ENCODE measurements around the gene PDZD7.
A peak's percentile ranks its signal among the peaks of the same experiment; 100 is the strongest.

The PDZD7 gene

DNA sequence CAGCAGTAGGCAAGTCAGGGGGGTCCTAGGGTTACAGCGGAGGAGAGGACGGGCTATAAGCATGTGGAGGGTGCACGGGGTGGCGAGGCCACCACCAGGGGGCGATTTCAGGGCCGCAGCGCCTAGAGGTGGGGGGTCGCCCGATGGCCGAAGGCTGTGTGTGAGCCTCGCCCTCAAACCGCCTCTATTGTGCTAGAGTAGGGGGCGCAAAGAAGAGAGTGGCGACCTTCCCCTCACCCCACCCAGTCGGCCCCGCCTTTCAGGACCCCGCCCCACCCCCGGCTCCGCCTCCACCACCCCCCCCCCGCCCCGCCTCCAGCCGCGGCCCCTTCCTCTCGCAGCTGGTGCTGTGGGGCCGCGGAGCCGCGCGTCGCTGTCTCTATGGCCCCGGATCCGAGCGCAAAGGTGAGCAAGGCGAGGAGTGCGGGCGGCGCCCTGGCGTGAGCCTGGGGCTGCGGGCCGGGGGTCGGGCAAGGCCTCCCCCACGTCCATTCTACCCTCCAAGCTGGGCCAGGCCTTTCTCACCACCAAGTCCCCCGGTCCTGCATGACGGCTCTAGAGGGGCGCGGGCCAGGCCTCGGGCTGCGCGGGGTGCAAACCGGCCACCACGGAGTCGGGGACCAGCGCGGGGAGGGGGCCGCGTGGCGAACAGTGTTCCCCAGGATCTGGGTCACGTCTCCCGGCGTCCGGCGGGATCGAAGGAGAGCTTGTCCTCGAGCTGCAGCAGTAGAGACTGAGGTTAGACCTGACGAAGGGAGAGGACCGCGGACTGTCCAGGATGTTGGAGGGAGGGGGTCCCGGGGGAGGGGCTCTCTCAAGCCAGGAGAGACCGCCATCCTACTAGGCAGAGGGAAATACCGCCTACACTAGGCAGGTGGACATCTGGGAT, 61.5 kb downstream of the PDZD7 start, which contains the start of gene SEMA4G:
SEMA4G (plus strand) TSS at position 318 of the 889 bp plus-strand sequence. CDS start 3,409 bp downstream, outside the sequence.
- Histone ChIP-seq H3K36me3 (ENCODE audit: control insufficient read depth in 1 of 2, insufficient read depth in 2 of 2, low read length in 2 of 2) (peaks cover 16 to 34% of the 10 kb centered on the region in 2 donors), H3K9ac (ENCODE audit: low read depth in 1 of 2, low read length in 2 of 2) (peak within 1 kb of the TSS; percentile 82 to 89), H3K4me1 (ENCODE audit: control insufficient read depth in 1 of 2, insufficient read depth in 2 of 2, low read length in 2 of 2) (peaks cover 29 to 35% of the 10 kb centered on the region in 2 donors), H3K27ac (ENCODE audit: low read depth, low read length) (peak within 1 kb of the TSS; percentile 69), H3K27me3 (ENCODE audit: control insufficient read depth in 1 of 2, insufficient read depth in 2 of 2, low read length in 2 of 2) (no peaks in the 10 kb centered on the region), H3K4me3 (ENCODE audit: low read depth in 1 of 2, low read length in 2 of 2) (peak within 1 kb of the TSS; percentile 79 to 84), H3K9me3 (ENCODE audit: control insufficient read depth in 1 of 2, low read length in 2 of 2) (no peaks in the 10 kb centered on the region)

DNA sequence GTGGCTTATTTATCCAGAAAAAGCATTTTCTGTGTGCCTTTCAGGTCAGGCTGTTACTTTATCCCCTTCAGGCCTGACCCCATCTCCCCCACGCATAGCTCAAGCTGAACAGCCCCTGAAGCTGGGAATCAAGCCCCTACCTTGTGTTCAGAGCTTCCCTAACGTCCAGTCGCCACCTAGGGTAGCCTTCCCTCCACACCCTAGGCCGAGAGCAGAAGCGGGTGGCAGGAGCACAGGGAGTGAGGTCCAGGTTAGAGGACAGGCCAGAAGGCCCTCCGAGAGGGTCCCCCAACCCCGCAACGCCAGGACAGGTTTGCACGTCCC, 62.1 kb downstream of the PDZD7 start:
- H3K27ac ChIP-seq (ENCODE audit: low read depth, low read length), result no peak overlapping the region
- H3K4me3 ChIP-seq (ENCODE audit: low read depth in 1 of 2, low read length in 2 of 2), result peak overlapping the region; percentile 76 to 79
- peaks cover 29 to 35% of the 10 kb centered on the region in 2 donors for H3K4me1 ChIP-seq (ENCODE audit: control insufficient read depth in 1 of 2, insufficient read depth in 2 of 2, low read length in 2 of 2)
- H3K9ac ChIP-seq (ENCODE audit: low read depth in 1 of 2, low read length in 2 of 2), result peak overlapping the region; percentile 63 to 67
- peaks cover 16 to 33% of the 10 kb centered on the region in 2 donors for H3K36me3 ChIP-seq (ENCODE audit: control insufficient read depth in 1 of 2, insufficient read depth in 2 of 2, low read length in 2 of 2)
- H3K9me3 ChIP-seq (ENCODE audit: control insufficient read depth in 1 of 2, low read length in 2 of 2), result no peaks in the 10 kb centered on the region
- no peaks in the 10 kb centered on the region for H3K27me3 ChIP-seq (ENCODE audit: control insufficient read depth in 1 of 2, insufficient read depth in 2 of 2, low read length in 2 of 2)

DNA sequence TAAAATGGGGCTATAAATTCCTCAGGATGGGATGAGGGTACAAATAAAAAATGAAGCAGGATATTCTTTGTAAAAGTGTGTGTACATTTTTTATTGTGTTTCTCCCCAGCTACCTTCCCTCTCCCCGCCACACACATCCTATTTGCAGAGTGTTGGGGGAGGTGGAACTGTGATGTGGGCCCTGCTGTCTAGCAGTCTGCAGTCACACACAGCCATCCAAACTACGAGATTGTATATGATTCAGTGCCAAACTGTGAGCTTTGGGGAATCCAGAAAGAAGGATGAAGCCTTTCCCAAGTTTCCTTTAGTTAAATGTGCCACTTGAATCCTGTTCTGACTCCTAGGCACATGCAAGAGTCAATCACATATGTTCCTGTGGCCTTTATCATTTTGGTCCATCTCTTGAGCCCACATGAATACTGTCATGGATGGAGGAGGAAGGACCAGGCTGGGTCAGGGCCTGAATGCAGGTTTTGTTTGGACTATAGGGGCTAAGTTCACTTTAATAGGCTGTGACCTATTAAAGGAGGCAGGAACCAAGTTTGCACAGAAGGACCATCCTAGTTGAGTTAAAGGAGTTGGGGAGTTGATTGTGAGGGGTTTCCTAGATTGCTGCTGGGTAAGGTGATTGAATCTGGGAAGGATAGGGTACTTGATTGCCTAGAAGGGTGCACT, 62.7 kb downstream of the PDZD7 start:
- H3K9me3 ChIP-seq (ENCODE audit: control insufficient read depth in 1 of 2, low read length in 2 of 2), result no peaks in the 10 kb centered on the region
- H3K27ac ChIP-seq (ENCODE audit: low read depth, low read length), result no peak overlapping the region
- peaks cover 16 to 26% of the 10 kb centered on the region in 2 donors for H3K36me3 ChIP-seq (ENCODE audit: control insufficient read depth in 1 of 2, insufficient read depth in 2 of 2, low read length in 2 of 2)
- H3K27me3 ChIP-seq (ENCODE audit: control insufficient read depth in 1 of 2, insufficient read depth in 2 of 2, low read length in 2 of 2), result no peaks in the 10 kb centered on the region
- peak overlapping the region; percentile 76 to 79 for H3K4me3 ChIP-seq (ENCODE audit: low read depth in 1 of 2, low read length in 2 of 2)
- H3K9ac ChIP-seq (ENCODE audit: low read depth in 1 of 2, low read length in 2 of 2), result peak overlapping the region in 1 of 2 donors; percentile 67
- H3K4me1 ChIP-seq (ENCODE audit: control insufficient read depth in 1 of 2, insufficient read depth in 2 of 2, low read length in 2 of 2), result peaks cover 28 to 35% of the 10 kb centered on the region in 2 donors

DNA sequence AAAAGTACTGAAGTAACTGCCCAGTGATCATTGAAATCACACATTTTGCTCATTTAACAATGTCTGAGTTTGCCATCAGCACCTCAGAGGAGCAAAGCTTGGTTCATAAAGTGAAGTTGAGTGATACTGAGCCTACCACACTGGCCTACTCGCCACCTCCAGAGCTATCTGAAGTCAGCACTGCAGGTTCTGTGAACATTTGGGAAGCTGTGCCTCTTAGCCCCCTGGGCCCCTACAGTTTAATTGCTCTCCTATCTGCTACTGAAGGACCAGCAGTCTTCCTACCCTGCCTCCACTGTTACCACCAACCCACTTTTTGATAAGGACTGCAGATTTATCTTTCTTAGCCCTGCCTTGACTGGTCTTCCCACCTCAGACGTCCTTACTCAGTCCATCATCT, 63.6 kb downstream of the PDZD7 start:
- Histone ChIP-seq H3K9ac (ENCODE audit: low read depth in 1 of 2, low read length in 2 of 2) (no peak overlapping the region), H3K4me3 (ENCODE audit: low read depth in 1 of 2, low read length in 2 of 2) (no peak overlapping the region), H3K27ac (ENCODE audit: low read depth, low read length) (no peak overlapping the region), H3K27me3 (ENCODE audit: control insufficient read depth in 1 of 2, insufficient read depth in 2 of 2, low read length in 2 of 2) (no peaks in the 10 kb centered on the region), H3K4me1 (ENCODE audit: control insufficient read depth in 1 of 2, insufficient read depth in 2 of 2, low read length in 2 of 2) (peaks cover 20 to 29% of the 10 kb centered on the region in 2 donors), H3K36me3 (ENCODE audit: control insufficient read depth in 1 of 2, insufficient read depth in 2 of 2, low read length in 2 of 2) (peaks cover 8 to 22% of the 10 kb centered on the region in 2 donors), H3K9me3 (ENCODE audit: control insufficient read depth in 1 of 2, low read length in 2 of 2) (no peaks in the 10 kb centered on the region)

DNA sequence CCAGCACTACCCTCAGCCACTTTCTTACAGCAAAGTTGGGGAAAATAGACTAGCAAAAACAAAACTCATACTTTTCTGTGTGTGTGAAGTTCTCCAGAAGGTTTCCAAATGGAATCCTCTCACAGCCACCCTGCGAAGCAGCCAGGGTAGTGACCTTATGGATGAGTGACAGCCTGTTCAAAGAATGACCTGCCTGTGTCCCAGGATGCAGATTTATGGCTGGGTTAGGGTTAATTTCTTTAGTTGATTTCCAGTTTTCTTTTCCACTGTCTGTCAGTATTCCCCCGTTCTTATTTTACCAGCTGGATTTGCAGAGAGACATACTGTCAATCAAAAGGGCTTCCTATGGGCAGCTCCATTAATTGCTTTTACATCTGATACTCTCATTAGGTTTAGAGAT, 64.0 kb downstream of the PDZD7 start:
- Histone ChIP-seq H3K27me3 (ENCODE audit: control insufficient read depth in 1 of 2, insufficient read depth in 2 of 2, low read length in 2 of 2) (no peaks in the 10 kb centered on the region), H3K4me1 (ENCODE audit: control insufficient read depth in 1 of 2, insufficient read depth in 2 of 2, low read length in 2 of 2) (peaks cover 15 to 25% of the 10 kb centered on the region in 2 donors), H3K4me3 (ENCODE audit: low read depth in 1 of 2, low read length in 2 of 2) (no peak overlapping the region), H3K9me3 (ENCODE audit: control insufficient read depth in 1 of 2, low read length in 2 of 2) (no peaks in the 10 kb centered on the region), H3K36me3 (ENCODE audit: control insufficient read depth in 1 of 2, insufficient read depth in 2 of 2, low read length in 2 of 2) (peaks cover 11 to 26% of the 10 kb centered on the region in 2 donors), H3K27ac (ENCODE audit: low read depth, low read length) (no peak overlapping the region), H3K9ac (ENCODE audit: low read depth in 1 of 2, low read length in 2 of 2) (no peak overlapping the region)

DNA sequence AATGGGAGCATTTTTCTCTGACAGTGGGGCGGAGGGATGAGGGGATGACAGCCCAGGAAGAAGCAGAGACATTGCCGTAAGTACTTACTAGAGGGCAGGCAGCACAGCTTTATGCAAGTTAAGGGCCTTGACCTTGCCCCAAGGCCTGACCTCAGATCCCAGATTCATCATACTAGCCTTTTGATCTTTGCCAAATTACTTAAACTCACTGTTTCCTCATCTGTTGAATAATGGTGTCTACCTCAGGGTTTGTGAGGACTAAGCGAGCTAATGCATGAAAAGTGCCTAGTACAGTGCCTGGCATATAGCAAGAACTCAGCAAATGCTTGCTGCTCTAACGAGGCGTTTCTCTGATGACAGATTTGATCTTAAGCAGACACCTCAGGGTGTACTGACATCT, 65.1 kb downstream of the PDZD7 start:
- Histone ChIP-seq H3K9ac (ENCODE audit: low read depth in 1 of 2, low read length in 2 of 2) (no peak overlapping the region), H3K4me3 (ENCODE audit: low read depth in 1 of 2, low read length in 2 of 2) (no peak overlapping the region), H3K9me3 (ENCODE audit: control insufficient read depth in 1 of 2, low read length in 2 of 2) (no peaks in the 10 kb centered on the region), H3K36me3 (ENCODE audit: control insufficient read depth in 1 of 2, insufficient read depth in 2 of 2, low read length in 2 of 2) (peaks cover 12 to 29% of the 10 kb centered on the region in 2 donors), H3K4me1 (ENCODE audit: control insufficient read depth in 1 of 2, insufficient read depth in 2 of 2, low read length in 2 of 2) (peaks cover 12 to 18% of the 10 kb centered on the region in 2 donors), H3K27me3 (ENCODE audit: control insufficient read depth in 1 of 2, insufficient read depth in 2 of 2, low read length in 2 of 2) (no peaks in the 10 kb centered on the region), H3K27ac (ENCODE audit: low read depth, low read length) (no peak overlapping the region)

DNA sequence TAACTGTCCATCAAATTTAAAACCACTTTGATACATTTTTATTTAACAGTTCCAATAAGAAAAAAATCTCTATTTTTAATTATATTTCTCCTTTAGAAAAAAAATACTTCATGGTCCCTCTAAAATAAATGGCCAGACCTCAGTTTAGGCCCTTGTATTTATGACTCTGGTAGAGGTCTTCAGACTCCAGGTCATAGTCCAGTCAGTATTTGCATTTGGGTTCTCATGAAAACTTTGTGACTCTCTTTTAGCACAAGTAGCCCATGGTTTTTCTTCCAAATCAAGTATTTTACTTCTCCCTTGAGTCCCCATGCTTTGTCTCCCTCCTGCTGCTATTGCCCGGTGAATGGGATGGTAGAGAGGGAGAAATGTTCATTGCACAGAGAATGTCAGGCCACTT, 67.1 kb downstream of the PDZD7 start:
- no peak overlapping the region for H3K27ac ChIP-seq (ENCODE audit: low read depth, low read length)
- no peak overlapping the region for H3K4me3 ChIP-seq (ENCODE audit: low read depth in 1 of 2, low read length in 2 of 2)
- H3K9me3 ChIP-seq (ENCODE audit: control insufficient read depth in 1 of 2, low read length in 2 of 2), result no peaks in the 10 kb centered on the region
- peaks cover 5 to 10% of the 10 kb centered on the region in 2 donors for H3K4me1 ChIP-seq (ENCODE audit: control insufficient read depth in 1 of 2, insufficient read depth in 2 of 2, low read length in 2 of 2)
- H3K36me3 ChIP-seq (ENCODE audit: control insufficient read depth in 1 of 2, insufficient read depth in 2 of 2, low read length in 2 of 2), result peaks cover 18 to 37% of the 10 kb centered on the region in 2 donors
- no peaks in the 10 kb centered on the region for H3K27me3 ChIP-seq (ENCODE audit: control insufficient read depth in 1 of 2, insufficient read depth in 2 of 2, low read length in 2 of 2)
- H3K9ac ChIP-seq (ENCODE audit: low read depth in 1 of 2, low read length in 2 of 2), result no peak overlapping the region

DNA sequence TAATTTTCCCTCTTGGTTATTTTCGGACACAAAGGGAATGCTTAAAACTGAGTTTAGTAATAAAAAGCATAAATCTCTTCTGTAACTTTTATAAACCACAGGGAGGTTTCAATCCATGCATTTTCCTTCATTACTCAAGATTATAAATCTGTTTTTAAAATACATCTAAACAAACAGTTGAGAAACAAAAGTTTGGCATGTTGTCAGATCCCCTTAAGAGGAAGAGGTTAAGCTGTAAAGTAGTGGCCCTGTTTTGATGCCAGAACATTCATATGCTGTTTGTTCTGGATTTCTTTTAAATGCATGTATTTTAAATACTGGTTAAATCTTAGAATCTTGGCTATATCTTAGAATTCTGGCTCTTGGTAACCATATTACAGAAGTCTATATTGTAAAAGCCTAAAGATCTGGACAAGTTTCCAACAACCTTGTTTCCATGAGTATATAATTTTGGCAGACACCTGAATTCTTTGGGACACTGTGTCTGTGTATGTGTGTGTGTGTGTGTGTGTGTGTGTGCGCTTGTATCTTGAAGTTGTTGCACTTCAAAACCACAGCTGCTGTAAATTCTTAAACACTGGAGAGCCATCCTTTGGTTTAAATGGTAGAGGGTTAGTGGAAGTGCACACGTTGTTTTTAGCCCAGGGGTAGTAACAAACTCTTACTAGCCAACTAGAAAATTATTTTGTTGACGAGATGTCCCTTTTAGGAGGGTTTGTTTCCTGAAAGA, 68.4 kb downstream of the PDZD7 start:
- Histone ChIP-seq H3K36me3 (ENCODE audit: control insufficient read depth in 1 of 2, insufficient read depth in 2 of 2, low read length in 2 of 2) (peaks cover 18 to 49% of the 10 kb centered on the region in 2 donors), H3K4me1 (ENCODE audit: control insufficient read depth in 1 of 2, insufficient read depth in 2 of 2, low read length in 2 of 2) (no peaks in the 10 kb centered on the region), H3K27me3 (ENCODE audit: control insufficient read depth in 1 of 2, insufficient read depth in 2 of 2, low read length in 2 of 2) (no peaks in the 10 kb centered on the region), H3K27ac (ENCODE audit: low read depth, low read length) (no peak overlapping the region), H3K9ac (ENCODE audit: low read depth in 1 of 2, low read length in 2 of 2) (no peak overlapping the region), H3K4me3 (ENCODE audit: low read depth in 1 of 2, low read length in 2 of 2) (no peak overlapping the region), H3K9me3 (ENCODE audit: control insufficient read depth in 1 of 2, low read length in 2 of 2) (no peaks in the 10 kb centered on the region)

DNA sequence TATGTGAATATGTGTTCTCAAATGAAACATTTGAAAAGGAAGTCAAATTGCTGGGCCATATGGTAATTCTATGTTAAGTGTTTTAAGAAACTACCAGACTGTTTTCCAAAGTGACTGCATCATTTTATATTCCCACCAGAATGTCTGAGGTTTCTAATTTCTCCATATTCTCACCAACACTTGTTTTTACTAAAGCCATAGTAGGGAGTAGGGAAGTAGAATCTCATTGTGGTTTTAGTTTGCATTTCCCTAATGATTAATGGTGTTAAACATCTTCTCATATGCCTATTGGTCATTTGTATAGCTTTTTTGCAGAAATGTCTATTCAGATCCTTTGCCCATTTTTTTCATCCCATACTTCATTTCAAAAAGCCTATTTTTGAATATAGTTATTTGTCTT, 70.7 kb downstream of the PDZD7 start:
- Histone ChIP-seq H3K4me3 (ENCODE audit: low read depth in 1 of 2, low read length in 2 of 2) (no peak overlapping the region), H3K27ac (ENCODE audit: low read depth, low read length) (no peak overlapping the region), H3K36me3 (ENCODE audit: control insufficient read depth in 1 of 2, insufficient read depth in 2 of 2, low read length in 2 of 2) (peaks cover 9 to 51% of the 10 kb centered on the region in 2 donors), H3K4me1 (ENCODE audit: control insufficient read depth in 1 of 2, insufficient read depth in 2 of 2, low read length in 2 of 2) (no peaks in the 10 kb centered on the region), H3K9ac (ENCODE audit: low read depth in 1 of 2, low read length in 2 of 2) (no peak overlapping the region), H3K9me3 (ENCODE audit: control insufficient read depth in 1 of 2, low read length in 2 of 2) (no peaks in the 10 kb centered on the region), H3K27me3 (ENCODE audit: control insufficient read depth in 1 of 2, insufficient read depth in 2 of 2, low read length in 2 of 2) (no peaks in the 10 kb centered on the region)
